Prostate gland (tissue), 2 donors: Measurements from ENCODE around the gene PTPN14.

Source experiments
- POLR2A ChIP-seq: fragments of 450-650 bp; IDR thresholded peaks from one replicate; pipeline ENCODE4 v1.6.1; 2016; ENCODE audit warnings: antibody characterized with exemption, mild to moderate bottlenecking
- TF ChIP-seq, protein P1 (sequence below), 4 experiments: fragments of 200-600 bp in 2 of 4; fragments of 450-650 bp in 2 of 4; sonication (generic) in 2 of 4; IDR thresholded peaks; 1 replicate in 3 of 4; 2 replicates in 1 of 4; pipeline ENCODE4 v1.5.1; 2016 to 2019; ENCODE audit warnings: antibody characterized with exemption in 4 of 4, mild to moderate bottlenecking in 2 of 4, moderate library complexity in 2 of 4

DNA sequence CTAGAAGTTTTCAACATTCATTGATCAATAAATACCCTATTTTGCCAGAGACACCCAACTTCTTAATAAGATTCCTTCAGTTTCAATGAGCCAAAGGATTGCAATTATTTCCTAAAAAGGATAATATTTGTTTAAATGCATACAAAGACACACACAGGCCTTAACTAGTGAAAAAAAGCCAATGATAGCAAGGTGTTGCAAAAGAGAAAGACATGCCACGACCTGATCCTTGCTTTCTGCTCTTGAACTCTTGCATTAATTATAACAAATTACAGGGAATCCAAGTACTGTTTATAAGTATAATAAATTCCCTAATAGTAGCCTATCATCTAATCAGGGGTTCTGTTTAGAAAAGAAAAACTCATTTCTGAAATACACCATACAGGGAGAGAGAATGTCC, 131.1 kb downstream of the PTPN14 start:
- TF ChIP-seq, protein P1, sequence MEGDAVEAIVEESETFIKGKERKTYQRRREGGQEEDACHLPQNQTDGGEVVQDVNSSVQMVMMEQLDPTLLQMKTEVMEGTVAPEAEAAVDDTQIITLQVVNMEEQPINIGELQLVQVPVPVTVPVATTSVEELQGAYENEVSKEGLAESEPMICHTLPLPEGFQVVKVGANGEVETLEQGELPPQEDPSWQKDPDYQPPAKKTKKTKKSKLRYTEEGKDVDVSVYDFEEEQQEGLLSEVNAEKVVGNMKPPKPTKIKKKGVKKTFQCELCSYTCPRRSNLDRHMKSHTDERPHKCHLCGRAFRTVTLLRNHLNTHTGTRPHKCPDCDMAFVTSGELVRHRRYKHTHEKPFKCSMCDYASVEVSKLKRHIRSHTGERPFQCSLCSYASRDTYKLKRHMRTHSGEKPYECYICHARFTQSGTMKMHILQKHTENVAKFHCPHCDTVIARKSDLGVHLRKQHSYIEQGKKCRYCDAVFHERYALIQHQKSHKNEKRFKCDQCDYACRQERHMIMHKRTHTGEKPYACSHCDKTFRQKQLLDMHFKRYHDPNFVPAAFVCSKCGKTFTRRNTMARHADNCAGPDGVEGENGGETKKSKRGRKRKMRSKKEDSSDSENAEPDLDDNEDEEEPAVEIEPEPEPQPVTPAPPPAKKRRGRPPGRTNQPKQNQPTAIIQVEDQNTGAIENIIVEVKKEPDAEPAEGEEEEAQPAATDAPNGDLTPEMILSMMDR (IDR thresholded peaks at IDR 0.05), result no peak
- no peak for TF ChIP-seq POLR2A
